Retinal pigment epithelial cell (primary cell): Measurements from ENCODE around the gene NRF1.

Source experiments
- DNase-seq: peaks from one replicate; pipeline ENCODE4 v3.0.0-alpha.2; 2010; ENCODE audit warnings: low read depth
- H3K4me3 ChIP-seq: 2 replicates; pipeline ENCODE4 v1.5.1; 2011; ENCODE audit warnings: mild to moderate bottlenecking, low read length, control low read depth, moderate library complexity
- CTCF ChIP-seq: conservative IDR thresholded peaks from 2 replicates; pipeline ENCODE4 v1.5.1; 2011; ENCODE audit warnings: low read depth, low read length, control low read depth, inconsistent platforms

NRF1 gene

GRCh38 chr7:129785685-129786514 lies 174.4 kb downstream of the NRF1 start:
- H3K4me3 ChIP-seq, result no peak overlapping the region
- DNase-seq, result no peak
- no peak for TF ChIP-seq CTCF

- no peak for TF ChIP-seq CTCF
- H3K4me3 ChIP-seq, result no peak overlapping the region
- DNase-seq, result no peak
These were observed 175.5 kb downstream of the NRF1 start for GRCh38 chr7:129786825-129787563.

GRCh38 chr7:129789000-129789399 lies 177.5 kb downstream of the NRF1 start:
- TF ChIP-seq CTCF, result no peak
- DNase-seq, result no peak
- H3K4me3 ChIP-seq, result no peak overlapping the region

GRCh38 chr7:129789652-129790051 lies 178.1 kb downstream of the NRF1 start:
- H3K4me3 ChIP-seq, result no peak overlapping the region
- DNase-seq, result no peak
- TF ChIP-seq CTCF, result no peak

- no peak for TF ChIP-seq CTCF
- no peak for DNase-seq
- H3K4me3 ChIP-seq, result no peak overlapping the region
These were observed 178.6 kb downstream of the NRF1 start for GRCh38 chr7:129790136-129790535.

GRCh38 chr7:129792721-129793120 lies 181.2 kb downstream of the NRF1 start:
- no peak for DNase-seq
- no peak for TF ChIP-seq CTCF
- H3K4me3 ChIP-seq, result no peak overlapping the region
